NCI-H2227 treated with DMSO at 0.1 percent for 48 hours (cell line): ENCODE results near the gene APEX2.
"Not testable (repeated sequence)": the region's sequence is repeated elsewhere in the genome, so short reads cannot be mapped to it uniquely, and the experiment has no call there.

Source experiments
- DNase-seq: peaks from one replicate; lab custom pipeline; 2025; lab: John Stamatoyannopoulos, UW

APEX2 gene, protein sequence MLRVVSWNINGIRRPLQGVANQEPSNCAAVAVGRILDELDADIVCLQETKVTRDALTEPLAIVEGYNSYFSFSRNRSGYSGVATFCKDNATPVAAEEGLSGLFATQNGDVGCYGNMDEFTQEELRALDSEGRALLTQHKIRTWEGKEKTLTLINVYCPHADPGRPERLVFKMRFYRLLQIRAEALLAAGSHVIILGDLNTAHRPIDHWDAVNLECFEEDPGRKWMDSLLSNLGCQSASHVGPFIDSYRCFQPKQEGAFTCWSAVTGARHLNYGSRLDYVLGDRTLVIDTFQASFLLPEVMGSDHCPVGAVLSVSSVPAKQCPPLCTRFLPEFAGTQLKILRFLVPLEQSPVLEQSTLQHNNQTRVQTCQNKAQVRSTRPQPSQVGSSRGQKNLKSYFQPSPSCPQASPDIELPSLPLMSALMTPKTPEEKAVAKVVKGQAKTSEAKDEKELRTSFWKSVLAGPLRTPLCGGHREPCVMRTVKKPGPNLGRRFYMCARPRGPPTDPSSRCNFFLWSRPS

GRCh38 chrX:54999717-55000598 is at the start of gene APEX2:
Gene APEX2 (plus strand): TSS chrX:55000363. CDS start chrX:55000423, 60 bp downstream.
- DNase-seq, result peak; percentile 99

GRCh38 chrX:54950730-54951375 is 49.3 kb upstream of the APEX2 start:
- DNase-seq, result no peak

GRCh38 chrX:54961750-54962149 is 38.4 kb upstream of the APEX2 start:
- DNase-seq, result no peak

DNA sequence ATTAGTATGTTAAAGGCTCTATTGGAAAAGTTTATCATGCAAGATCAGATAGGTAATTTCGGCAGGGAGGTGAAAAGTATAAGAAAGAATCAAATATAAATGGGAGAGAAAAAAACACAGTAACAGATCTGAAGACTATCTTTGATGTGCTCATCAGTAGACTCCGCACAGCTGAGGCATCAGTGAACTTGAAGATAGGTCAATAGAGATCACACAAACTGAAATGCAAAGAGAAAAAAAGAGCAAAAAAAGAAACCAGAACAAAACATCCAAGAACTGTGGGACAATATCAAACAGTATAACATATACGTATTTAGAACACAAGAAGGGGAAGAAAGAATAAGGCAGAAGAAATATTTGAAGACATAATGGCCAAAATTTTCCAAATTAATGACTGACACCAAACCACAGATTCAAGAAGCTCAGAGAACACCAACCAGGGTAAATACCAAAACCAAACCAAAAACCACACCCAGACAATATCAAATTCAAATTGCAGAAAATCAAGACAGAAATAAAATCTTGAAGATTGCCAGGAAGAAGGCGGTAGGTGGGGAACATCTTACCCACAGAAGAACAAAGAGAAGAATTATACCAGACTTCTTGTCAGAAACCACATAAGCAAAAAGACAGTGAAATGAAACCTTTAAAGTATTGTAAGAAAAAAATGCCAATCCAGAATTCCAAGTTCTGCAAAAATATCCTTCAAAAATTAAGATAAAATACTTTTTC is 35.2 kb upstream of the APEX2 start:
- no peak for DNase-seq

DNA sequence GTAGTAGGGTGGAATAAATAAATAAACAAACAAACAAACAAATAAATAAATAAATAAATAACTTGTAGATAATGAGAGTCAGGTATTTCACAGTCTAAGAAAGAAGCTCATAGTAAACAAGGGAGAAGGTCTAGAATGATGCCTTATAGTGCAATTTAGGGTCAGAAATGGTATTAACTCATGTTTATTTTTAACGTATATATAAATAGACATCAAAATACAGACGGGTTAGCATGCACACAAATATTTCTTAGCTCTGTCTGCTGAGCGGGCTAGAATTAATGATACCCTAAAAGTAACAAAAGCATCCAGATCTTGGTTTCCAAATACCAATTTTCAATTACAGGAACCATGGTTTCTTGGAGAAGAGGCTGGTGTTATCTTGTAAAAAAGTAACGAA is 22.8 kb upstream of the APEX2 start:
- no peak for DNase-seq

DNA sequence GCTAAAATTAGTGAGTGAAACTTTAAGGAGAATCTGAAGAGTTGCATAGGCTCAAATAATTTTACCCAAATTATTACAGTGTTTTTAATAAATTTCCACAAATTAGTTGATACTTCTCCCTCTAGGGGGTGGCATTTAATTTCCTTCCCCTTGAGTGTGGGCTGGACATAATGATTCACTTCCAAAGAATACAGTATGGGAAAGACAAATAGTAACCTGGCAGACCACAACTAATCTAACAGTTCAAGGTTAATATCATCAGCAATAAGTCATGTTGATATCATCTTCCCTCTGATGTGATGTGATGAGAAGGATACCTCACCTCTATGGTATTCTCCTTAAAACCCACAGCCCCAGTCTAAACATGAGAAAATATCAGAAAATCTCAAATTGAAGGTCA is 21.7 kb upstream of the APEX2 start:
- no peak for DNase-seq

GRCh38 chrX:54979432-54979831 is 20.7 kb upstream of the APEX2 start:
- DNase-seq, result no peak

DNA sequence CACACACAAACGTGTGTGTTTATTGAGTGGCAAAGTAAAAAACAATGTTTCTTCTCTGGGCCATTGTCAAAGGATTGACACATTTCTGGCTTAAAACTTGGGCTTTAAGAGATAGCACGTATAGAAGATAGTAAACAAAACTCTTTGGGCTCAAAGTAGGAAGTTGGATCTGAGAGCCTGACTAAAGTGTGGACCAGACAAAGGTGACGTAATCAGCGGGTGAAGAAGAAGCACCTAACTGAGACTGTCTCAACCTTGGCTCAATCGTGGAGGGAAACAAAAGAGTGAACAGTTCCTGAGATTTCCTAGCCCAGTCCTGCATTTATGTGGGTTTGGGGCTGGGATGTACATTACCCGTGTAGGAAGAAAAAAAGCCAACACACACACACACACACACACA is 19.8 kb upstream of the APEX2 start:
- DNase-seq, result no peak

- not testable (repeated sequence) for DNase-seq
Observed at GRCh38 chrX:54983306-54983705, 16.9 kb upstream of the APEX2 start.

DNA sequence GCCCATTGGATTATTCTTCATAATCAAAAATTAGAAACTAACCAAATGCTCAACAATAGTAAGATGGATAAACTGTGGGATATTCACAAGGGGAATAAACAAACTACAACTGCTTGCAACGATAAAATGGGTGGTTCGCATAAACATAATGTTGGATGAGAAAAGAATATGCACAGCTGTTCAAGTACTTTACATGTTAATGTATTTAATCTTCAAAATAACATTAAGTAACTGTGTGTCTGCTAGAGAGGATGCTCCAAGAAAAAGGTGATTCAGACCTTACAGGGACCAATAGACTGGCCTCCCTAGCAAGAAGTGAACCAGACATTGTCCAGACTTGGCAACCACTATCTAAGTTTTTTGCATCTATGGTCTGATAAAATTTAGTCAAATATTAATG is 8.5 kb upstream of the APEX2 start:
- DNase-seq, result no peak

- DNase-seq, result no peak
Observed at GRCh38 chrX:54992911-54993622, 7.1 kb upstream of the APEX2 start.

DNA sequence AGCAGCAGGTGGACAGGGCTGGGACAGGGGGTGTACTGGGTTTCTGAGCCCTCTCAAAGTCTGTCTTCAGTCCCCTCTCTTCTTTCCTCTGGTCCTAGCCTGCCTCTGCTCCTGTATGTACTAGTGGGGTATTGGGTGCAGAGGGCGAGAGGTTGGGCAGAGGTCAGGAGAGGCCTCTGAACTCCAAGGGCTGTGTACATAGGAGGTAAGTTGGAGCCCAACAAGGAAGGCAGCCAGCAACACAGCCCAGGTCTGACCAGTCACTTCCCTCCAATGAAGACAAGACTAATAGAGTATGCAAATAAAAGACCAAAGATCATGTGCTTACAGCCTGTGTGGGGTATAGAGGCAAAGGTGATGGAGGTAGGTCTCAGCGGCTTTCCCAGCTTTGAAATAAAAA is 6.1 kb upstream of the APEX2 start, which contains the start of gene PFKFB1:
PFKFB1 (minus strand) TSS at position 90 of the 400 bp plus-strand sequence. CDS start 181 bp downstream, outside the sequence.
- no peak for DNase-seq

DNA sequence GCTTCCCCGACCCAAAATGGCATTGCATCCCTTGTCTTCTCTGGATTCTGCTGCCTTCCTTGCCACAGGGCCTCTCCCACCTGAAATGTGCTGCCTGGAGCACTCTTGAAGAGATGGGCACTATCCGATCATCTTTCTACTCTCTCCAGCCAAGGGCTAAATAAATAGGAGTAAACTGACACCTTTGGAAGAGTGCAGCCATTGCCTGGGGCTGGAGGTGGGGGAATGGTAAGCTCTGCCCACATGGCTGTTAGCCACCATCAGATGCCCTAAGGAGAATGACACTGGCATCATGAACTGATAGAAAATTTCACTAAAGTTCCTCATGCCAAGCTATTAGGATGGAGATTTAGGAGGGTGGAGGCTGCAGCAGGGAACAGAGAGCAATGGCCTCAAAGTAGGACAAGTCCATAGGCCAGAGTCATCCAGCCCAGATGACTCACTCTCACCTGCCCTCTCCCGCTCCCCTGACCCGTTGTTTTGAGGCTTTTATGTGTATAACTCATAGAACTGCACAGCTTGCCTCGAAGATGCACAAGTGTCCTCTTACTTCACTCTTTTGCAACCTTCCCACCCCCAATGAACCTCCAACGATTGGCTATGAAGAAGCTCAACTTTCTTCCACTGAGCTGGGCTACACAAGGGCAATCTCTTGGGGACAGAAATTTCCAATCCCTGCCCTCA is 5.4 kb upstream of the APEX2 start:
- no peak for DNase-seq

DNA sequence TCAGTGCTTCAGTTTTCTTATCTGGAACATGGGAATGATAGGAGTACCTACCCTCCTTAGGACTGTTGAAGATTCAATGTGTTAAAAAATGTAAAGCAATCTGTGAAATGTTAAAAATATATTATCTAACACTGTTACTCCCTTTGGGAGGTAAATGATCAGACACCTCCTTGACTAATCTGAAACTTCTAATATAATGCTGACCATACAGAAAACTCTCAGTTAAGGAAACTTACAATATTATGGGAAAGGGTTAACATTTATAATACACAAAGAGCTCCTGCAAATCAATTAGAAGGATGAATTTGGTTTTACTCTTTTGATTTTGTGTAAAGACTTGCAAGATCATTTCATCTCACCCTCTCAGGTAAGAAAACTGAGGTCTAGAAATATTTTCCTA is 4.5 kb upstream of the APEX2 start:
- no peak for DNase-seq

DNA sequence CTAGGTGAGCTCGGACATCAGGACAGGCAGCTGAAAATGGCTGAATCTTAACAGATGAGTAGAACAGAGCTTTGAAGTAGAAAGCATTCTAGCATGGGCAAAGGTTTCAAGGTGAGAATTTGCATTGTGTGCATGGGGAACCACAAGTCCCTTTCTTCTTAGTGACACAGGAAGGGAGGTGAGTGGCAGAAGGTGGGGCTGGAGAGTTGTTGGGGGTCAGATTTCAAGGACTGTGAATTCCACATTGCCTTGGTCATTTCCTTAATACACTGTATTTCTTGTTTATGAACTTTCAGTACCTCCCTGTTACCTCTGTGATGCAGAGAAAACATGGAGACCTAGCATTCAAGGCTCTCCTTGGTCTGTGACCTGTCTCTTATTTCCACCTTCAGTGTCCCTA is 4.1 kb downstream of the APEX2 start:
- no peak for DNase-seq

DNA sequence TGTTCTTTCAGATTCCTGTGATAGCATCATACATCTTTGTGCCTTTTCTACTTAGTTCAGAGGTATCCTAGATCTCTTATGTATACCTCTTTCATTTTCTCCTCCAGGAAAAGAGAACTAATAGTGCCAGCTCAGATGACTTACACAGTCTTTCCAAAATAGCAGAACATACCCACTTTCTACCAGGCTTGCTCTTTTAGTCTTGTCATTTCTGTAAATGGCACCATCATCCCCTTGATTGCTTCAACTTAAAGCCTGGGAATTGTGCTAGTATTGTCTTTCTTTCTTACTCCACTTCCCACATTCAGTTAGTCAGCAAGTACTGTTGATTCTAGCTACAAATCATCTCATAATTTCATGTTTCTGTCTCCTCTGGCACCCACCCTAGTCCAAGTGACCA is 5.1 kb downstream of the APEX2 start:
- DNase-seq, result no peak

DNA sequence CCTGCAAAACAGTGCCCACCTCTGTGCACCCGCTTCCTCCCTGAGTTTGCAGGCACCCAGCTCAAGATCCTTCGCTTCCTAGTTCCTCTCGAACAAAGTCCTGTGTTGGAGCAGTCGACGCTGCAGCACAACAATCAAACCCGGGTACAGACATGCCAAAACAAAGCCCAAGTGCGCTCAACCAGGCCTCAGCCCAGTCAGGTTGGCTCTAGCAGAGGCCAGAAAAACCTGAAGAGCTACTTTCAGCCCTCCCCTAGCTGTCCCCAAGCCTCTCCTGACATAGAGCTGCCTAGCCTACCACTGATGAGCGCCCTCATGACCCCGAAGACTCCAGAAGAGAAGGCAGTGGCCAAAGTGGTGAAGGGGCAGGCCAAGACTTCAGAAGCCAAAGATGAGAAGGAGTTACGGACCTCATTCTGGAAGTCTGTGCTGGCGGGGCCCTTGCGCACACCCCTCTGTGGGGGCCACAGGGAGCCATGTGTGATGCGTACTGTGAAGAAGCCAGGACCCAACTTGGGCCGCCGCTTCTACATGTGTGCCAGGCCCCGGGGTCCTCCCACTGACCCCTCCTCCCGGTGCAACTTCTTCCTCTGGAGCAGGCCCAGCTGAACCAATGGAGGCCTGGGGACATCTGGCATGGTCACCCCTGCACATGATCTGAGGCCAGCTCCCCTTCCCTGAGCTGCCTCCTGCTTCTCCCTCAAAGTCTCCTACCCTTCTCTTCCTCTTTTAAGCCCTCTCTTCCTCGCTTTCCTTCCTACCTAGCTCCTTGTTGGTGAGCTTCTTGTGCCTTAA is 6.9 kb downstream of the APEX2 start:
- no peak for DNase-seq

GRCh38 chrX:55007656-55008055 is 7.5 kb downstream of the APEX2 start:
- no peak for DNase-seq

DNA sequence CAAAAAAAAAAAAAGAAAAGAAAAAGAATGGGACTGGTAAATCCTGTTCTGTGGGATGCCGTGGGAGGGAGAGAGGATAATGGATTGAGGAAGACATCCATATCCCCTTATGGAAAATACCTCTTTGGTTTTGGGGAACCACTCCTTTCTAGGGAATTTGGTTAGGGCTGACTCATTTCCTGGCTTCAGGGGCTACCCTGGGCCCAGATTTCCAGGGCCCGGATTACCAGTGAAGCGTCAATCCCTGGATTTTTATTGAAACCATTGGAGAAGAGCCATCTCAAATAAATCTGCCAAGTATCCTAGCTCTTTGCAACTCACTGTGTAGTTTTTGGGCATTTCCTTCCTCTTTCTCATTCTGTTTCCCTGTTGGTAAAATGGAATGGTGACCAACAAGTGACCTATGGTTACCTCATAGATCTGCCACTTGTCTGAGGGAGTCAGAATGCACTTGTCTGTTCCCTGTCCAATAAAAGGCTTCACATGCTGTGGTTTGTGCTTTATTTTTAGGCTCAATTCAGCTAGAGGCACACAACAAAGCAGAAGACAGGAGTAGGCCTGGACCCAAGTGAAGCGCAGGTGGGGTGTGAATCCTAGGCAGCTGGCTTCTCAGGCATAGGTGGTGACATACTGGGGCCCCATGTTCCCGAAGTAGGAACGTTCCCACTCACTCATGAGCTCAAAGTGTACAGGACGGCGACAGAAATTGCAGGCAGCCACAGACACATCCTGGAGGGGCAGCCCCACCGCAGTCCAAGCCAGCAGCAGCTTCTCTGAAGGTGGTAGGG is 8.6 kb downstream of the APEX2 start:
- no peak for DNase-seq
